HCT116 (cell line): Measurements from ENCODE around the gene CDKN1A.

ENCODE experiments used
- ATF3 ChIP-seq: IDR thresholded peaks from 2 replicates; pipeline ENCODE4 v1.6.1; 2012
- CTCF ChIP-seq, 3 experiments: fragments of 200-600 bp in 1 of 3; sonication (generic) in 1 of 3; IDR thresholded peaks in 2 of 3; conservative IDR thresholded peaks in 1 of 3; 2 replicates each; pipeline ENCODE4 v1.5.1; 2012 to 2017; ENCODE audit warnings: low read depth in 2 of 3, low read length in 2 of 3, antibody characterized with exemption in 1 of 3, borderline replicate concordance in 1 of 3, control low read depth in 1 of 3, mild to moderate bottlenecking in 1 of 3, mixed read lengths in 1 of 3, mixed run types in 1 of 3, moderate library complexity in 1 of 3; ENCODE audit not compliant: insufficient read depth in 1 of 3
- EZH2 ChIP-seq: fragments of 200-600 bp; sonication (generic); IDR thresholded peaks from 2 replicates; pipeline ENCODE4 v1.6.1; 2017; ENCODE audit warnings: antibody characterized with exemption, mixed run types
- MAX ChIP-seq: IDR thresholded peaks from 2 replicates; pipeline ENCODE4 v1.6.1; 2012
- POLR2A ChIP-seq: IDR thresholded peaks from 2 replicates; pipeline ENCODE4 v1.7.0; 2011; ENCODE audit warnings: borderline replicate concordance; ENCODE audit not compliant: insufficient read depth, insufficient read length; ENCODE audit errors: extremely low read depth
- RAD21 ChIP-seq: IDR thresholded peaks from 2 replicates; pipeline ENCODE4 v1.6.1; 2012; ENCODE audit warnings: low read depth, mild to moderate bottlenecking
- REST ChIP-seq: IDR thresholded peaks from 2 replicates; pipeline ENCODE4 v1.6.1; 2012; ENCODE audit warnings: low read depth

GRCh38 chr6:36692861-36693702, 14.6 kb downstream of the CDKN1A start:
- no peak for TF ChIP-seq ATF3
- TF ChIP-seq RAD21: no peak
- no peak for TF ChIP-seq CTCF (IDR thresholded peaks at IDR 0.05 in 2 of 3, conservative IDR thresholded peaks at IDR 0.05 in 1 of 3; ENCODE audit: borderline replicate concordance in 1 of 3, insufficient read depth in 1 of 3, low read depth in 2 of 3, low read length in 2 of 3)
- no peak for TF ChIP-seq EZH2
- TF ChIP-seq POLR2A: no peak
- no peak for TF ChIP-seq MAX
- TF ChIP-seq REST: no peak
